Fibroblast of lung (primary cell): ENCODE data around the gene HTR3C.

Experiments used
- EZH2 ChIP-seq: IDR thresholded peaks from 2 replicates; pipeline ENCODE4 v1.5.1; 2012; ENCODE audit warnings: low read length, control low read depth, mild to moderate bottlenecking; ENCODE audit errors: missing control alignments
- TF ChIP-seq, protein P1 (sequence below), 2 donors: IDR thresholded peaks in 1 of 2; conservative IDR thresholded peaks in 1 of 2; 1 replicate in 1 of 2; 2 replicates in 1 of 2; pipeline ENCODE4 v1.5.1; 2011 to 2012; ENCODE audit warnings: low read length in 2 of 2, control low read depth in 1 of 2, inconsistent platforms in 1 of 2, low read depth in 1 of 2, mild to moderate bottlenecking in 1 of 2

DNA sequence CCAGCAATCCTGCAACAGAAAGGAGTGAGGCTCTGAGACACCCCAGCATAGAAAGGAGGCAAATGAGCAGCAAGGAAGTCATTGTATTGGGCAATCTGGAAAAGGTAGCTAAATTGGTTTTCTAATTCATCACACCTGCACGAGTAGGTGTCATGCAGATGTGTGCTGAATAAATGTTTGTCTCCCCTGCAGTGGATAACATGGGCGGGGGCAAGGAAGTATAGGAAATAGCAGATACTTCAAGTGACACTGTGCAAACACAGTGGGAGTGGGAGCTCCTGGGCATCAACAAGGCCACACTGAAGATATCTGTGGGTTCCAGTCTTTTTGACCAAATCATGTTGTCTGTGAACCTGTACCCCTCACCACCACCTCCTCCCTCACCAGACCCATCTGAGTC lies 29.6 kb downstream of the HTR3C start:
- TF ChIP-seq, protein P1, sequence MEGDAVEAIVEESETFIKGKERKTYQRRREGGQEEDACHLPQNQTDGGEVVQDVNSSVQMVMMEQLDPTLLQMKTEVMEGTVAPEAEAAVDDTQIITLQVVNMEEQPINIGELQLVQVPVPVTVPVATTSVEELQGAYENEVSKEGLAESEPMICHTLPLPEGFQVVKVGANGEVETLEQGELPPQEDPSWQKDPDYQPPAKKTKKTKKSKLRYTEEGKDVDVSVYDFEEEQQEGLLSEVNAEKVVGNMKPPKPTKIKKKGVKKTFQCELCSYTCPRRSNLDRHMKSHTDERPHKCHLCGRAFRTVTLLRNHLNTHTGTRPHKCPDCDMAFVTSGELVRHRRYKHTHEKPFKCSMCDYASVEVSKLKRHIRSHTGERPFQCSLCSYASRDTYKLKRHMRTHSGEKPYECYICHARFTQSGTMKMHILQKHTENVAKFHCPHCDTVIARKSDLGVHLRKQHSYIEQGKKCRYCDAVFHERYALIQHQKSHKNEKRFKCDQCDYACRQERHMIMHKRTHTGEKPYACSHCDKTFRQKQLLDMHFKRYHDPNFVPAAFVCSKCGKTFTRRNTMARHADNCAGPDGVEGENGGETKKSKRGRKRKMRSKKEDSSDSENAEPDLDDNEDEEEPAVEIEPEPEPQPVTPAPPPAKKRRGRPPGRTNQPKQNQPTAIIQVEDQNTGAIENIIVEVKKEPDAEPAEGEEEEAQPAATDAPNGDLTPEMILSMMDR (conservative IDR thresholded peaks at IDR 0.05 in 1 of 2, IDR thresholded peaks at IDR 0.05 in 1 of 2; ENCODE audit: low read depth in 1 of 2, low read length in 2 of 2): no peak
- TF ChIP-seq EZH2: no peak
